Activated CD8-positive, alpha-beta memory T cell treated with anti-CD3 and anti-CD28 coated beads, Interleukin-2, amount 50 U/mL, for 1 hour (primary cell): ENCODE data around the gene PRKAG2.

Source experiments
- DNase-seq: peaks from one replicate; pipeline ENCODE4 v3.0.0-alpha.2; 2020; ENCODE audit errors: extremely low read depth

The PRKAG2 gene

DNA sequence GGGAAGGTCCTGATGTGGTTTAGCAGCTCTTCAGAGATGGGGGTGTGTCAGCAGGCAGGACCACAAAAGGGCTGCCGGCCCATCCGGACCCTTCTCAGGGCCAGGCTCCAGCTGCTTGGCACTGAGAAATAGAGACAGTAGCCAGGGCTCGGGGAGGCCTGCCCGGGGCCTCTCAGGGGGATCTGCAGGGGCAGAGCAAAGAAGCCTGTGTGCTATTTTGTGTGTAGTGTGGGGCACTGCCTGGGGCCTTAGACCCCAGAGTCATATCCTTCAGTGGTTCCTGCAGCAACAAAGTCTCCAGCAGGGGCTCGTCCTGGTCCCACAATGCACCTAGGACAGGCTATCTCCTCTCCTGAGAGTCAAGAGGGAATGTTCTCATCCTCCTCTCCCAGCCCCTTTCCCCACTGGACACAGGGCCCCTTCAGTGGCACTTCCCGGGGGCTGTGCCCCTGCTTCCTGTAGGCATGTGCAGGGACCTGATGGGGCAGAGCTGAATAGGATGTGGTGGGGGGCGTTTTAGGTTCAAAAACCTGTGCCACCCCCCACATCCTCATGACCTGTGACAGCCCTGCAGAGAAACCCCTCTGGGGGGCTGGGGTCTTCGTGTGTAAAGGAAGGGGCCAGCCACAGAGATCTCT is 197.7 kb downstream of the PRKAG2 start:
- DNase-seq, result no peak

DNA sequence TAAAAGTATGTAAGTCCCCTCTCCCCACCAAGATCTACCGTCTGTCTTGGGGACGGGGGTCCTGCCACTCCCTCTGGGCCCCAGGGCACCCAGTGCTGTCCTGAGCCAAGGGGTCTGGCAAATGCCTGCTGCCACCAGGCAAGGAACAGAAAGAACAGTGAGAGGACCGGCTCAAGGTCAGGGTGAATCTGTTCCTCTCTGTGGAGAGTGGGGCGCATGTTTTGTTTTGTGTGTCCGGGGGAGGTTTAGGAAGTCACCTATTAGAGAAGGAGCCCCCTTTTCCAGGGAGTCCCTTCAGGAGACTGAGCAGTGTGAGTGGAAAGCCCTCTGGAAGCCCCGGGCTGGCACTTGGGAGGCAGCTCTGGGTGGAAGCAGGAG is 198.7 kb downstream of the PRKAG2 start:
- DNase-seq, result no peak

DNA sequence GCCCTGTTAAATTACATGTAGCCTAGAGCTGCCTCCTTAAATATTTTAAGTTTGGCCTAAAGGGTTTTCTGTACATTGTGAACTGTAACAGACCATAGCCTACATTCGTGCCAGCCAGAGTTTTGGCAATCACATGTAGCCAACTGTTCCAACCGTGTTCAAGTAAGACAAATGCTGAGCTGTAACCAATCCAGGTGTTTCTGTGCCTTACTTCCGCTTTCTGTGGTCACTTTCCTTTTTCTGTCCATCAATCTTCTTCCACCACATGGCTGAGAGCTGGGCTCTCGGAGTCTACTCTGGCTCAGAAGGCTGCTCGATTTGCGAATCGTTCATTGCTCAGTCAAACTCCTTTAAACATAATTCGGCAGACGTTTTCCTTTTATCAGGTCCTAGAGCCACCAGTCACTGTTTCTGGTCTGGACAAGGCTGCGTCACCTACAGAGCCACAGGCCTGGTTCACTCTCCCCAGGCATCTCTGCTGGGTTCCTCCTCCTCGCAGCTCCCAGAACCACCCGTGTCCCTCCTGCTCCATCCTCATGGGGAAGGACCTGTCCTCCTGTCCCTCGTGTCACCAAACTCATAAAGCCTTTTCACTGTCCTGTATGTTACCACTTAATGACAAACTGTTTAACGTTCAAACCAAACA is 199.2 kb downstream of the PRKAG2 start:
- no peak for DNase-seq

GRCh38 chr7:151676759-151677158 is 200.2 kb downstream of the PRKAG2 start:
- no peak for DNase-seq

- no peak for DNase-seq
These were observed 201.6 kb downstream of the PRKAG2 start for GRCh38 chr7:151675196-151675920.

DNA sequence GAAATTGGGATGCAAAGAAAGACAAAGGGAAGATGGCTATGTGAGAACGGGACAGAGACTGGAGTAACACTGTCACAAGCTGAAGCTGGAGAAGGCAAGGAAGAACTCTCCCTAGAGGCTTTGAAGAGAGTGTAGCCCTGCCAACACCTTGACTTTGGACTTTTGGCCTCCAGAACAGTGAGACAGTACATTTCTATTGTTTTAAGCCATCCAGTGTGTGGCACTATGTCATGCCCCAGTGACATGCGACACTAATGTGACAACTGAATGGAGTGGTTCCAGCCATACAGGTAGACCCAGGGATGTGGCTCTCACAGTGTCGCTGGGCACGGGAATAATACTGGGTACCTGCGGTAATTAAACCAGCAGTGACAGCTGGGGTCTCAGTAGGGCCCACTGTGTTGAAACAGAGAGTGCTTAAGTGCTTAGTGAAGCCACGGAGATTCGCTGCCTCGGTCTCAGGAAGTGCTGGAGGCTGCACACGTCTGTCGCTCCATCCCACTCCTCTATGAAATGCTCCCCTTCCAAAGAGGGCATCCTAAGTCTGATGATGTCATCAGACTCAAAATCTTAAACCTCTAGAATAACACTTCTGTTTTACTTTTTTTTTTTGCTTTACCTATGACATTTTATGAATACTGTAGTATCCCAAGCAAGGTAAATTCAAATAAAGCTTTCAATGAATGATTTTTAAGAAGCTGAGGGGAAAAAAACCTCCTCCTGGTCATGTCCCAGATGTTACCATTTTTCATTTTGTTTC is 202.6 kb downstream of the PRKAG2 start:
- DNase-seq, result no peak

DNA sequence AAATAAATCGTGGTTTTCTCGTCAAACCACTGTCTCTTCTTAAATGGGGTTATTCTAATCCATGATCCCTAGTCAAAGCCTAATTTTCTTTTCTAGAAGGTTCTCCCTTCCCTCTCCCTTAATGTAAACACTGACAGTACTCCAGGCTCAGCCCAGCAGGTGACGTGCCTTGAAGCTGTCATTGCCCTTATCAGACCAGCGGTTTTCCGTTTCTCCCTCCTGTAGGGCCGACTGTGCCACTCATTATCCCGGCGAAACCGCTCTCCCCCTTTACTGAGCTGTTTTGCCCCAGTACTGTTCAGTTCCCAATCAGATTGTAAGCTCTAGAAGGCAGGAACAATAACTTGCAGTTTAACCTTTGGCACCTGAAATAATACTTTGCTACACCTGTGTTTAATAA is 203.7 kb downstream of the PRKAG2 start:
- DNase-seq, result no peak

DNA sequence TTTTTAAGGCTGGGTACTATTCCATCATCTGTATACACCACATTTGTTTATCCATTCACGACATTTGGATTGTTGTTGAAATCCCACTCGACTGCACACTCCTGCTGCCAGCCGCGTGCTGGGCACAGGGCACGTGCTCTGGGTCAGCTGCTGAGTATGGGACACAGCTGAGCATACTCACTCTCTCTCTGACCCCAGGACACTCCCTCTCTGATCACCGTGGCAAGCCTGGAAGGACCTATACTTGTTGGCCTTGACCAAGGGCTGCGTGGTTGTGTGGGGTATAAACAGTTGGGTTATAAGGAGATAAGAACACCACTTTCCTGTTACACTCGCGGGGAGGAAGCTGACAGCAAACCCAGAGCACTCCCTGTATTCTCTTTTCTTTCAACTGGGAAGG is 204.2 kb downstream of the PRKAG2 start:
- no peak for DNase-seq

- DNase-seq, result no peak
These were observed 205.4 kb downstream of the PRKAG2 start for GRCh38 chr7:151671514-151671913.

- DNase-seq, result no peak
These were observed 207.2 kb downstream of the PRKAG2 start for GRCh38 chr7:151669762-151670161.

DNA sequence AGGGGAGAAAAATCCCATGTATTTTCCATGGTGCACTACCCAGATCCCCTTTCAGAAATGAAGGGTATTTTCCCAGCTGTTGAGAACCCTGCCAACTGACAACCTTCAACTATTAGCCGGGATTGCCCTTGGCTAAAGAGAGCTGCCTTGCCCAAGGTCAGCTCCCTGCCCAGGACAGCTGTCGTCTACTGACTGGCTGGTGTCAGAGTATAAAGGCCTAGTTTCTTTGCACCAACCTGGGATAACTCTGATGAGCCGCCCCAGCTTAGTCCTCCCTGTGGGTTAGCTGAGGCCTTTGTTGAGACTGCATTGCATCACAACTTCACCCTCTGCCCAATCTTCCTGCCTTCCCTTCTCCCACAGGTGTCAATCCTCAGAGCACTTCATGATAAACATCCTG is 210.0 kb downstream of the PRKAG2 start:
- DNase-seq, result no peak

DNA sequence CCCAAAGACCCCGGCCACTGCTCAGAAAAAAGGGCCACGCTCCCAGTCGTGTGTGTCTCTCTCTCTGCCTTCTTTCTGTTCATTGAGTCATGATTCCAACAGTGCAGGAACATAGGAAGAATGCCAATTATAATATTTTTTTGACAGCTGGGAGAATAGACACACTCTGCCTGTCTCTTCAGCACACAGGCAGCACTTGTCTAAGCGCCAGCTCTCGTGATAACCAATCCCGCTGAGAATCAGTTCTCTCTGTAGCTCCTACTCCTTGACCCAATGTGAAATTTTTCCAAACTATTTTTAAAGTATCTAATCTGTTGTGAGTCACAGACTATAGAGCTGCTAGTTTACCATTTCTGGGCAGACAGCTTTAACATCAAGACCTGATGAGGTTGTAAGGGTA is 211.5 kb downstream of the PRKAG2 start:
- no peak for DNase-seq

GRCh38 chr7:151664268-151664667 is 212.6 kb downstream of the PRKAG2 start:
- DNase-seq, result no peak

DNA sequence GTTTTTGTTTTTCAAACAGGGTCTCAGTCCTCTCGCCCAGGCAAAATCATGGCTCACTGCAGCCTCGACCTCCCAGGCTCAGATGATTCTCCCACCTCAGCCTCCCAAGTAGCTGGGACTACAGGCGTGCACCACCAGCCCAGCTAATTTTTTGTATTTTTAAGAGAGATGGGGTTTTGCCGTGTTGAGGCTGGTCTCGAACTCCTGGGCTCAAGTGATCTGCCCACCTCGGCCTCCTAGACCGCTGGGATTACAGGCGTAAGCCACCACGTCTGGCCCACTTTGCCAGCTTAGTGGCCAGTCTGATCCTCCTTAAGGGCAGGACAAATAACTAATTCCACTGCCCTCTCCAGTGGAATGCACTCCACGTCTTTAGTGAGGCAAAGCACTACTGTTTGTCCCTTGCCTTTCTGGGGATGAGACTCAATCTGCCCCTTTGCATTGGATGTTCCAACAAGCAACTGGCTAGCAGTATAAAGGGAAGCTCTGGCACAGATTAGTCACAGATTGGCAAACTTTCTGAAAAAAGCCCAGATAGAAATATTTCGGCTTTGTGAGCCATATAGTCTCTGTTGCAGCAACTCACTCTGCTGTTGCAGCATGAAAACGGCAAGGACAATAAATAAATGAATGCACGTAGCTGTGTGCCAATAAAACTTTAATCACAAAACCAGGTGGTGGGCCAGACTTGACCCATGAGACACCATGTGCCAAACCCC is 213.4 kb downstream of the PRKAG2 start:
- DNase-seq, result no peak

DNA sequence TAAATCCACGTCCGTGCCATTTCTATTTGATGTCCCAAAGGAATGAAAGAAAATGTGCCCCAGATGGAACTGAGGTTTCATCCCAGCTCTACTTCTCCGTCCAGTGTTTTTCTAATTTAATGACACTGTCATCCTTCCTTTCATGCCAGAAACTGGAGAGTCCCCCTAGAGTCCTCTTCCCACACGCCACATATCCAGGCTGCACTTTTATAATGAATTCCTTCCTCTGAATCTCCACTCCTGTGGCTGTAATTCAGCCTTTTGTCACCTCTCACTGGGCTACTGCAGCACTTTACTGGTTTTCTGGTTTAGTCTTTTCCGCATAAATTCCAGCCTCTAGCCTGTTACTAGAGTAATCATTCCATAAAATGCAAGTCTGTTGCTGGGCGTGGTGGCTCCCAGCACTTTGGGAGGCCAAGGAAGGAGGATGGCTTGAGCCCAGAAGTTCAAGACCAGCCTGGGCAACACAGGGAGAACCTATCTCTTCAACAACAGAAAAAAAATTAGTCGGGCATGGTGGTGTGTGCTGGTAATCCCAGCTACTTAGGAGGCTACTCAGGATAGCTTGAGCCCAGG is 214.6 kb downstream of the PRKAG2 start:
- no peak for DNase-seq

- DNase-seq, result no peak
These were observed 215.3 kb downstream of the PRKAG2 start for GRCh38 chr7:151661587-151661986.

DNA sequence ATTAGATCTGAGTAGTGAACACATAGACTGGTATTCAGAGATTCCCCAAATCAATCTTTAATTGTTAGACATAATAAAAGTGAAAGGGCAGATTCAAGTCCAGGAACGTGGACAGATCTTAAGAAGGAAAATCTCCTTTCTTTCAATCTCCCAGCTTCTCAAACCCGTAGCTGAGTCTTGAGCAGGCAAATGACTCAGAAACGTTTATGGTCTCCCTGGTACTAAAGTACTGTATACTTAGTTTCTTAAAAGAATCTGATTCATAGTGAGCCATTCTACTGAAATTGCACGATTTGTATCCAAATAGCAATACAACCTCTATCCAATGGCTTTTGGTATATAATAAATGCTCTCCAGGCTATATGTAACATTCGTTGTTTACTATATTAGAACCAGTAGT is 216.8 kb downstream of the PRKAG2 start:
- no peak for DNase-seq

GRCh38 chr7:151659219-151659618 is 217.7 kb downstream of the PRKAG2 start:
- no peak for DNase-seq

- no peak for DNase-seq
These were observed 218.1 kb downstream of the PRKAG2 start for GRCh38 chr7:151658778-151659177.

DNA sequence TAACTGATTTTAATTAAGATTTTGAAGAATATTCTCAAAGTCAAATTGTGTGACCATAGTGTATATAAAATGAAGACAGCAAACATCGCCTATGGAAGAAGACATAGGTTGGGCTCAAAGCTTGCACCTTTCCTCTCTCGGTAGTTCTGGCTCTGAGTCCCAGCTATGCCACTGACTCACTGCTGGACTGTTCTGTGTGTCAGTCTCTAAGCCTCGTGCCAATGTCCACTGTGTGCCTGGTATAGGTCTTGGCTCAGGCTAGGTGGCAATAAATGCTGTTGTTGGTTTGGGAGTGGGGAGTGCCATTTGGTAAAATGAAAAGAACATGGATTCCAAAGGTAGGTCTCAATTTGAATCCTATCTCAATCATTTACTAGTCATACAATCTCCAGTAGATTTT is 219.7 kb downstream of the PRKAG2 start:
- no peak for DNase-seq

DNA sequence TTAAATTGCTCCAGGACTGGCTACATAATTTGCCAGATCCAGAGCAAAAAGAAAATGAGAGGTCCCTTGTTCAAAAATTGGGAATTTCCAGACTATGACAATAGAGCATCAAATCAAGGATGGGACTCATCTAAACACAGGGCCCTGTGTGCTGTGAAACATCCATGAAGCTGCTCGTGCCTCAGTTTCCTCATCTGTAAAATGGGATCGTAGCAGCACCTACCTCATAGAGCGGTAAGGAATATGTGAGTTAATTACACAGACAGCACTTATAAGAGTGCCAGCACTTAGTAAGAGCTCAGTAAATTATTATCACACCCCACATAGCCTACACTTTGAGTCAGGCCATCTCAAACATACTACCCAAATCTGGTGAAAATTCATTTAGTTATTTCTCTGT is 221.4 kb downstream of the PRKAG2 start:
- no peak for DNase-seq

DNA sequence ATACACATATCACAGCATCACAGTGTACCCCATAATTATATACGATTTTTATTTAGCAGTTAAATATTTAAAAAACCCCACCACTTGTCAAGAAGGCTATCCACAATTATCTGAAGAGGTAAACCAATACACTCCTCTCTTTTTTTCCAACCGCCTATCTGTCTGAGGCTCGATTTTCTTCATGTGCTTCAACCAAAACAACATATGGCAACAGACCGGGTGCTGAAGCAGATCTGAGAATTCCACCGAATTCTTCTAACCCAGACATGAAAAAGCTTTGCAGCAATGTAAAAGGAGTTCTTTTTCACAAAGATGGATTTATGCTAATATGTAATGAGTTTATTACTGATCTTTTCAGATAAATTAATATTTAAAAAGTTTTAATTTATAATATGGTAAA is 224.8 kb downstream of the PRKAG2 start:
- DNase-seq, result no peak
